Measurements from ENCODE around the gene ANKRD6. TPM values are rescaled to one million over a fixed set of nuclear protein-coding genes. Genes with fewer than 3 reads are reported as not detected.

ANKRD6 gene
- total and polyA plus RNA-seq, 2 donors, result 10.6 to 12.3 TPM

GRCh38 chr6:89525786-89526562 lies 93.0 kb downstream of the ANKRD6 start:
- no peaks in the 10 kb centered on the region for H3K27me3 ChIP-seq (ENCODE audit: control insufficient read depth in 2 of 2, insufficient read depth in 1 of 2, low read length in 1 of 2)
- H3K27ac ChIP-seq (ENCODE audit: low read depth in 1 of 2, low read length in 1 of 2), result no peak overlapping the region
- H3K4me3 ChIP-seq (ENCODE audit: low read length in 2 of 2), result no peak overlapping the region
- DNase-seq (ENCODE audit: low read depth in 6 of 9, low spot score in 9 of 9), result no peak
- H3K36me3 ChIP-seq (ENCODE audit: control insufficient read depth in 2 of 2, insufficient read depth in 2 of 2, low read length in 1 of 2), result no peaks in the 10 kb centered on the region
- peaks cover 11% of the 10 kb centered on the region in 2 donors for H3K4me1 ChIP-seq (ENCODE audit: control insufficient read depth in 2 of 2, insufficient read depth in 2 of 2, low read length in 2 of 2)
- no peaks in the 10 kb centered on the region for H3K9me3 ChIP-seq (ENCODE audit: control insufficient read depth in 2 of 2, insufficient read depth in 1 of 2, low read length in 1 of 2)
- WGBS, result 94% methylated on average over 4 of the region's 4 CpGs

- H3K4me3 ChIP-seq (ENCODE audit: low read length in 2 of 2), result no peak overlapping the region
- peaks cover 11% of the 10 kb centered on the region in 2 donors for H3K4me1 ChIP-seq (ENCODE audit: control insufficient read depth in 2 of 2, insufficient read depth in 2 of 2, low read length in 2 of 2)
- over 99% methylated on average over 2 of the region's 2 CpGs for WGBS
- H3K36me3 ChIP-seq (ENCODE audit: control insufficient read depth in 2 of 2, insufficient read depth in 2 of 2, low read length in 1 of 2), result no peaks in the 10 kb centered on the region
- no peaks in the 10 kb centered on the region for H3K27me3 ChIP-seq (ENCODE audit: control insufficient read depth in 2 of 2, insufficient read depth in 1 of 2, low read length in 1 of 2)
- H3K27ac ChIP-seq (ENCODE audit: low read depth in 1 of 2, low read length in 1 of 2), result no peak overlapping the region
- no peak for DNase-seq (ENCODE audit: low read depth in 6 of 9, low spot score in 9 of 9)
- no peaks in the 10 kb centered on the region for H3K9me3 ChIP-seq (ENCODE audit: control insufficient read depth in 2 of 2, insufficient read depth in 1 of 2, low read length in 1 of 2)
Observed at GRCh38 chr6:89526563-89526869, 93.6 kb downstream of the ANKRD6 start.

GRCh38 chr6:89527634-89528033 lies 94.7 kb downstream of the ANKRD6 start:
- Histone ChIP-seq H3K4me1 (ENCODE audit: control insufficient read depth in 2 of 2, insufficient read depth in 2 of 2, low read length in 2 of 2) (peaks cover 11% of the 10 kb centered on the region in 2 donors), H3K27ac (ENCODE audit: low read depth in 1 of 2, low read length in 1 of 2) (no peak overlapping the region), H3K27me3 (ENCODE audit: control insufficient read depth in 2 of 2, insufficient read depth in 1 of 2, low read length in 1 of 2) (no peaks in the 10 kb centered on the region), H3K4me3 (ENCODE audit: low read length in 2 of 2) (no peak overlapping the region), H3K9me3 (ENCODE audit: control insufficient read depth in 2 of 2, insufficient read depth in 1 of 2, low read length in 1 of 2) (no peaks in the 10 kb centered on the region), H3K36me3 (ENCODE audit: control insufficient read depth in 2 of 2, insufficient read depth in 2 of 2, low read length in 1 of 2) (no peaks in the 10 kb centered on the region)
- WGBS, result 94% methylated on average over 2 of the region's 2 CpGs
- DNase-seq (ENCODE audit: low read depth in 6 of 9, low spot score in 9 of 9), result no peak

DNA sequence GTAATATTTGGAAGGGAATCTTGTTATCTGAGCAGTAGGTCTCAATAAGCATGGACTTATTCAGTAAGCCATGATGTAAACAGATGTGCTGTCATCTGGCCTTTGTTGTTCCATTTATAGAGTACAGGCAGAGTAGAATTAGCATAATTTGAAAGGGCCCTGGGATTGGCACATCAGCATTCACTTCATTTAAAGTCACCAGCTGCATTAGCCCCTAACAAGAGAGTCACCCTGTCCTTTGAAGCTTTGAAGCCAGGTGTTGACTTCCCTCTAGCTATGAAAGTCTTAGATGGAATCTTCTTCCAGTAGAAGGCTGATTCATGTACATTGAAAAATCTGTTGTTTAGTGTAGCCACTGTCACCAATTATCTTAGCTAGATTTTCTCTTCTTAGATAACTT lies 95.9 kb downstream of the ANKRD6 start:
- Histone ChIP-seq H3K9me3 (ENCODE audit: control insufficient read depth in 2 of 2, insufficient read depth in 1 of 2, low read length in 1 of 2) (no peaks in the 10 kb centered on the region), H3K4me3 (ENCODE audit: low read length in 2 of 2) (no peak overlapping the region), H3K27me3 (ENCODE audit: control insufficient read depth in 2 of 2, insufficient read depth in 1 of 2, low read length in 1 of 2) (no peaks in the 10 kb centered on the region), H3K27ac (ENCODE audit: low read depth in 1 of 2, low read length in 1 of 2) (no peak overlapping the region), H3K4me1 (ENCODE audit: control insufficient read depth in 2 of 2, insufficient read depth in 2 of 2, low read length in 2 of 2) (peaks cover 11% of the 10 kb centered on the region in 2 donors), H3K36me3 (ENCODE audit: control insufficient read depth in 2 of 2, insufficient read depth in 2 of 2, low read length in 1 of 2) (no peaks in the 10 kb centered on the region)
- DNase-seq (ENCODE audit: low read depth in 6 of 9, low spot score in 9 of 9), result peak in 6 of 9 donors; percentile 17 to 58 (median 21)

DNA sequence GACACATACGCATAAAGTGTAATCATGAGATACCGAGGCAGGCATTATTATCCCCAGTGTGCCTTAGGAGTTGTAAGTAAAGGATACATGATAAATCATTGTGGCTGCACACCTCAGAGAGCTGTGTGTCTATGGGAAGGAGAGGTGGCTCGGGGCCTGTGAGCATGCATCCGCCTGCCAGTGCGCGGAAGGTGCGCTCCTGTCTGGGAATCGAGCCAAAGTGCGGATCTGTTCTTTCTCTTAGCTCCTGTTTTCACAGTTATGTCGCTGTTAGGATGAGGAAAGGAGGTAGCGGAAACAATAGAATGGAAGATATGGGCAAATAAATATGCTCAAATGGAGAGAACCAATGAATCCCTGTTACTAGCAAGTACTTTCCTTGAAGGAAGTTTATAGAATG lies 98.0 kb downstream of the ANKRD6 start:
- no peaks in the 10 kb centered on the region for H3K9me3 ChIP-seq (ENCODE audit: control insufficient read depth in 2 of 2, insufficient read depth in 1 of 2, low read length in 1 of 2)
- no peak for DNase-seq (ENCODE audit: low read depth in 6 of 9, low spot score in 9 of 9)
- no peaks in the 10 kb centered on the region for H3K36me3 ChIP-seq (ENCODE audit: control insufficient read depth in 2 of 2, insufficient read depth in 2 of 2, low read length in 1 of 2)
- WGBS, result 97% methylated on average over 11 of the region's 11 CpGs
- peaks cover 11% of the 10 kb centered on the region in 2 donors for H3K4me1 ChIP-seq (ENCODE audit: control insufficient read depth in 2 of 2, insufficient read depth in 2 of 2, low read length in 2 of 2)
- no peaks in the 10 kb centered on the region for H3K27me3 ChIP-seq (ENCODE audit: control insufficient read depth in 2 of 2, insufficient read depth in 1 of 2, low read length in 1 of 2)
- H3K27ac ChIP-seq (ENCODE audit: low read depth in 1 of 2, low read length in 1 of 2), result no peak overlapping the region
- H3K4me3 ChIP-seq (ENCODE audit: low read length in 2 of 2), result no peak overlapping the region

DNA sequence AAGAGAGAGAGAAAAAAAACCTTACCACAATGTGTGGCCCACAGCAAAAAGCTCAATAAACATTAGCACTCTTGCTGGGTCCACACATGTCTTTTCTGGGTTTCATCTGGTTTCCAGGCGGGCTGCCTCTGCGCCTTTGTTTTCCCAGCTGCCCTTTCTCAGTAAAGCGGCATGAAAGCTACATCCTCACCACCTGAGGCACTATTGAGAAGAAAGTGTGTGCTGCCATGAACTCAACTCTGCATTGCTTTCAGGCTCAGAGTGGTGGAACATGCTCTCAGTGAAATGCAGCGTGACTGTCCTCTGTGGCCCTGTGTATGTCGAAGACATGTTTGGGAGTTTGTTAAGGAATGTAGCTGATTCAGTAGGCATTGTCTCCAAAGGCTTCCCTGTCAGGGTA lies 103.3 kb downstream of the ANKRD6 start:
- no peak for DNase-seq (ENCODE audit: low read depth in 6 of 9, low spot score in 9 of 9)
- WGBS, result 97% methylated on average over 5 of the region's 5 CpGs
- H3K4me3 ChIP-seq (ENCODE audit: low read length in 2 of 2), result no peak overlapping the region

DNA sequence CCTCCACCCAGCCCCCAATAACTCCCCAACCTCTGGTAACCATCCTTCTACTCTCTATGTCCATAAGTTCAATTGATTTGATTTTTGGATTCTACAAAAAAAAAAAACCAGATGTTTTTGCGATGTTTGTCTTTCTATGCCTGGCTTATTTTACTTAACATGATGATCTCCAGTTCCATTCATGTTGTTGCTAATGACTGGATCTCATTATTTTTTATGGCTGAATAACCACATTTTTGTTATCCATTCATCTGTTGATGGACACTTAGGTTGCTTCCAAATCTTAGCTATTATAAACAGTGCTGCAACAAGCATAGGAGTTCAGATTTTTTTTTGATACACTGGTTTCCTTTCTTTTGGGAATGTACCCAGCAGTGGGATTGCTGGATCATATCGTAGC lies 106.8 kb downstream of the ANKRD6 start:
- no peak for DNase-seq (ENCODE audit: low read depth in 6 of 9, low spot score in 9 of 9)
- Histone ChIP-seq H3K27ac (ENCODE audit: low read depth in 1 of 2, low read length in 1 of 2) (no peak overlapping the region), H3K27me3 (ENCODE audit: control insufficient read depth in 2 of 2, insufficient read depth in 1 of 2, low read length in 1 of 2) (no peaks in the 10 kb centered on the region), H3K4me3 (ENCODE audit: low read length in 2 of 2) (no peak overlapping the region), H3K9me3 (ENCODE audit: control insufficient read depth in 2 of 2, insufficient read depth in 1 of 2, low read length in 1 of 2) (no peaks in the 10 kb centered on the region), H3K4me1 (ENCODE audit: control insufficient read depth in 2 of 2, insufficient read depth in 2 of 2, low read length in 2 of 2) (no peaks in the 10 kb centered on the region), H3K36me3 (ENCODE audit: control insufficient read depth in 2 of 2, insufficient read depth in 2 of 2, low read length in 1 of 2) (no peaks in the 10 kb centered on the region)
- 91% methylated on average over 2 of the region's 2 CpGs for WGBS

More for the DNA sequence above, 103.3 kb downstream of the ANKRD6 start:
- Histone ChIP-seq H3K36me3 (ENCODE audit: control insufficient read depth in 2 of 2, insufficient read depth in 2 of 2, low read length in 1 of 2) (no peaks in the 10 kb centered on the region), H3K9me3 (ENCODE audit: control insufficient read depth in 2 of 2, insufficient read depth in 1 of 2, low read length in 1 of 2) (no peaks in the 10 kb centered on the region), H3K27me3 (ENCODE audit: control insufficient read depth in 2 of 2, insufficient read depth in 1 of 2, low read length in 1 of 2) (no peaks in the 10 kb centered on the region), H3K4me1 (ENCODE audit: control insufficient read depth in 2 of 2, insufficient read depth in 2 of 2, low read length in 2 of 2) (no peaks in the 10 kb centered on the region), H3K27ac (ENCODE audit: low read depth in 1 of 2, low read length in 1 of 2) (no peak overlapping the region)

DNA sequence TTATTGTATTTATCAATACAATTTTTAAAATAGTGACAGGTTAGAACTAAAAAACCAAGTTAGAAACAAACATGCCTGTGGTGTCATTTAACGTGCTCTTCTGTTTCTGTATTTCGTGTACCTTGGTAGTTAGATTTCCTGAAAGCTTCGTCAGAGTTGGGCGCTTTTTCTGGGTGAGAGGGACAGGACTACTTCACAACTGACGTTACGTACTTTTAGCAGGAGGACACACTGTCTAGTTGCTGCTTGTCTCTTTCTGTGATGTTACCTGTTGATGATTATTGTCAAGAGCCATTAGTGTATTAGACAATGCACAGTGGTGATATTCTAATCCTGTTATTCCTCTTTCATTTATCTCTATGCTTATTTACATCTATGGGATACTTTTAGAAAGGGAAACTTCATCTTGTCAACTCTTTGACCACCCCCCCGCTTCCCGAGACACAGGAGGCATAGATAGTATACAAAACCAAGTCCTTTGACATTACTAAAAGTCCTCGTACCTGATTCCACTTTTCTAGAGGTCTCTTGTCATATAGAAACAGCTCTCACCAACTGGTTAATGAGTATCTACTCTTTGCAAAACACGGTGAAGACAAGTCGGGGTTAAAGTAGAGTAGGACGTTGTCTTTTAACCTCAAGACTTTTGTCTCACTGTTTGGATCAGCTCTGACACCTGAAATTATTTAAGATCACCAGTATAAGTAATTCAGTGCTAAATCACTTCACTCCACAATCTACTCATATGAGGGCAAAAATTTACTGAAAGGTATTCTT lies 109.3 kb downstream of the ANKRD6 start:
- no peaks in the 10 kb centered on the region for H3K9me3 ChIP-seq (ENCODE audit: control insufficient read depth in 2 of 2, insufficient read depth in 1 of 2, low read length in 1 of 2)
- no peaks in the 10 kb centered on the region for H3K4me1 ChIP-seq (ENCODE audit: control insufficient read depth in 2 of 2, insufficient read depth in 2 of 2, low read length in 2 of 2)
- no peak overlapping the region for H3K4me3 ChIP-seq (ENCODE audit: low read length in 2 of 2)
- WGBS, result 97% methylated on average over 12 of the region's 12 CpGs
- no peak for DNase-seq (ENCODE audit: low read depth in 6 of 9, low spot score in 9 of 9)
- no peaks in the 10 kb centered on the region for H3K36me3 ChIP-seq (ENCODE audit: control insufficient read depth in 2 of 2, insufficient read depth in 2 of 2, low read length in 1 of 2)
- H3K27ac ChIP-seq (ENCODE audit: low read depth in 1 of 2, low read length in 1 of 2), result no peak overlapping the region
- H3K27me3 ChIP-seq (ENCODE audit: control insufficient read depth in 2 of 2, insufficient read depth in 1 of 2, low read length in 1 of 2), result no peaks in the 10 kb centered on the region

- H3K4me3 ChIP-seq (ENCODE audit: low read length in 2 of 2), result no peak overlapping the region
Observed at GRCh38 chr6:89542866-89543265, 109.9 kb downstream of the ANKRD6 start.

More at GRCh38 chr6:89542866-89543265, 109.9 kb downstream of the ANKRD6 start:
- Histone ChIP-seq H3K4me1 (ENCODE audit: control insufficient read depth in 2 of 2, insufficient read depth in 2 of 2, low read length in 2 of 2) (no peaks in the 10 kb centered on the region), H3K36me3 (ENCODE audit: control insufficient read depth in 2 of 2, insufficient read depth in 2 of 2, low read length in 1 of 2) (no peaks in the 10 kb centered on the region), H3K9me3 (ENCODE audit: control insufficient read depth in 2 of 2, insufficient read depth in 1 of 2, low read length in 1 of 2) (no peaks in the 10 kb centered on the region), H3K27me3 (ENCODE audit: control insufficient read depth in 2 of 2, insufficient read depth in 1 of 2, low read length in 1 of 2) (no peaks in the 10 kb centered on the region), H3K27ac (ENCODE audit: low read depth in 1 of 2, low read length in 1 of 2) (no peak overlapping the region)
- DNase-seq (ENCODE audit: low read depth in 6 of 9, low spot score in 9 of 9), result no peak
- WGBS, result 95% methylated on average over 3 of the region's 3 CpGs

All from thymus (tissue), 11 donors.